H1 (cell line): ENCODE data around the gene ERH. TPM values are rescaled to one million over a fixed set of nuclear protein-coding genes. Genes with fewer than 3 reads are reported as not detected.

Experiments used
- CTCF ChIA-PET: fragments of 300-600 bp; sonication (Branson Sonifier 250); formaldehyde crosslinking; loops from one replicate; lab custom pipeline; 2021; ENCODE audit not compliant: partially characterized antibody; lab: Charles Lee
- POLR2A ChIA-PET: fragments of 300-600 bp; sonication (Branson Sonifier 250); formaldehyde crosslinking; loops from one replicate; lab custom pipeline; 2021; ENCODE audit warnings: inconsistent platforms; ENCODE audit not compliant: partially characterized antibody; lab: Charles Lee
- DNase-seq, 2 experiments: peaks; one replicate each; pipeline versions ENCODE4 v3.0.0 to v3.0.0-alpha.2; 2010 to 2022; ENCODE audit warnings: low spot score in 2 of 2, low read depth in 1 of 2, mixed read lengths in 1 of 2
- FAIRE-seq: peaks from 2 replicates; lab custom pipeline; 2011; peaks lifted over from hg19 to GRCh38; lab: Jason Lieb, UNC
- H2AFZ ChIP-seq: 2 replicates; pipeline ENCODE4 v1.8.1; 2012; ENCODE audit warnings: low read length, inconsistent platforms
- H2AK5ac ChIP-seq: 2 replicates; pipeline ENCODE4 v1.6.1; 2013; ENCODE audit warnings: low read depth, low read length
- H2BK120ac ChIP-seq: replicated peaks from 2 replicates; pipeline ENCODE3; 2013; ENCODE audit warnings: low read depth, low read length, inconsistent platforms
- H2BK12ac ChIP-seq: 2 replicates; pipeline ENCODE4 v1.6.1; 2013; ENCODE audit warnings: low read depth, low read length
- H2BK15ac ChIP-seq: 2 replicates; pipeline ENCODE4 v1.6.1; 2013; ENCODE audit warnings: low read length
- H2BK20ac ChIP-seq: 2 replicates; pipeline ENCODE4 v1.6.1; 2013; ENCODE audit warnings: low read length
- H2BK5ac ChIP-seq: 2 replicates; pipeline ENCODE4 v1.6.1; 2013; ENCODE audit warnings: low read depth, low read length
- H3K14ac ChIP-seq: 2 replicates; pipeline ENCODE4 v1.6.1; 2013; ENCODE audit warnings: inconsistent platforms; ENCODE audit not compliant: insufficient read length
- H3K18ac ChIP-seq: 2 replicates; pipeline ENCODE4 v1.6.1; 2013; ENCODE audit warnings: low read length; ENCODE audit errors: extremely low read depth
- H3K23ac ChIP-seq: 2 replicates; pipeline ENCODE4 v1.6.1; 2013; ENCODE audit warnings: inconsistent platforms; ENCODE audit not compliant: insufficient read length
- H3K23me2 ChIP-seq: 2 replicates; pipeline ENCODE4 v1.6.1; 2013; ENCODE audit warnings: low read depth, low read length
- H3K27ac ChIP-seq: 2 replicates; pipeline ENCODE4 v1.6.1; 2011; ENCODE audit warnings: low read depth, low read length, inconsistent platforms
- H3K27me3 ChIP-seq, 4 experiments: replicated peaks in 1 of 4; 1 replicate in 1 of 4; 2 replicates in 3 of 4; pipeline versions ENCODE4 v1.6.1 to v1.8.1; 2011 to 2013; ENCODE audit warnings: low read length in 3 of 4, mild to moderate bottlenecking in 3 of 4, inconsistent platforms in 2 of 4, mixed read lengths in 2 of 4, moderate library complexity in 1 of 4; ENCODE audit not compliant: control insufficient read depth in 3 of 4, insufficient read depth in 3 of 4; ENCODE audit errors: extremely low read depth in 1 of 4
- H3K36me3 ChIP-seq, 4 experiments: 2 replicates each; pipeline versions ENCODE4 v1.6.1 to v1.8.1; 2011 to 2013; ENCODE audit warnings: mild to moderate bottlenecking in 4 of 4, low read length in 3 of 4, moderate library complexity in 2 of 4, control low read depth in 1 of 4, inconsistent platforms in 1 of 4; ENCODE audit not compliant: insufficient read depth in 4 of 4, control insufficient read depth in 2 of 4
- H3K4ac ChIP-seq: replicated peaks from 2 replicates; pipeline ENCODE3; 2013; ENCODE audit warnings: low read length, low read depth, mixed read lengths, inconsistent platforms; ENCODE audit not compliant: insufficient read length
- H3K4me1 ChIP-seq, 4 experiments: replicated peaks in 1 of 4; 1 replicate in 1 of 4; 2 replicates in 3 of 4; pipeline versions ENCODE4 v1.6.1 to v1.8.1; 2011 to 2013; ENCODE audit warnings: low read length in 3 of 4, inconsistent platforms in 2 of 4, mixed read lengths in 1 of 4; ENCODE audit not compliant: insufficient read depth in 4 of 4, control insufficient read depth in 3 of 4
- H3K4me2 ChIP-seq, 2 experiments: 2 replicates each; pipeline versions ENCODE4 v1.6.1 to v1.8.1; 2011 to 2013; ENCODE audit warnings: low read depth in 2 of 2, low read length in 2 of 2, control low read depth in 1 of 2, inconsistent platforms in 1 of 2, mild to moderate bottlenecking in 1 of 2; ENCODE audit not compliant: insufficient read depth in 1 of 2
- H3K4me3 ChIP-seq, 4 experiments: fragments of 200-600, 300-600 bp in 1 of 4; sonication (generic), shearing (Covaris generic), sonication (Bioruptor Twin) in 1 of 4; 2 replicates each; pipeline versions ENCODE4 v1.5.1 to v1.8.1; 2011 to 2016; ENCODE audit warnings: low read length in 4 of 4, low read depth in 3 of 4, control low read depth in 2 of 4, inconsistent platforms in 2 of 4, mild to moderate bottlenecking in 2 of 4, mixed read lengths in 1 of 4, moderate library complexity in 1 of 4; ENCODE audit not compliant: insufficient read depth in 2 of 4; ENCODE audit errors: extremely low read depth in 1 of 4
- H3K56ac ChIP-seq: replicated peaks from 2 replicates; pipeline ENCODE3; 2013; ENCODE audit warnings: low read depth, mild to moderate bottlenecking, mixed read lengths, low read length, inconsistent platforms; ENCODE audit not compliant: insufficient read length
- H3K79me1 ChIP-seq: 2 replicates; pipeline ENCODE4 v1.6.1; 2013; ENCODE audit warnings: low read depth, low read length, control low read depth
- H3K79me2 ChIP-seq, 2 experiments: 2 replicates each; pipeline versions ENCODE4 v1.6.1 to v1.8.1; 2012 to 2013; ENCODE audit warnings: low read length in 2 of 2, mild to moderate bottlenecking in 2 of 2, inconsistent platforms in 1 of 2; ENCODE audit not compliant: insufficient read depth in 2 of 2, control insufficient read depth in 1 of 2
- H3K9ac ChIP-seq, 4 experiments: replicated peaks in 1 of 4; 1 replicate in 1 of 4; 2 replicates in 3 of 4; pipeline versions ENCODE4 v1.6.1 to v1.8.1; 2011 to 2013; ENCODE audit warnings: low read depth in 3 of 4, low read length in 3 of 4, control low read depth in 2 of 4, mild to moderate bottlenecking in 2 of 4, moderate library complexity in 2 of 4, inconsistent platforms in 1 of 4; ENCODE audit errors: extremely low read depth in 1 of 4
- H3K9me3 ChIP-seq, 2 experiments: 2 replicates each; pipeline versions ENCODE4 v1.6.1 to v1.8.1; 2012 to 2013; ENCODE audit warnings: mild to moderate bottlenecking in 2 of 2, moderate library complexity in 2 of 2, control low read depth in 1 of 2, inconsistent platforms in 1 of 2, low read depth in 1 of 2, low read length in 1 of 2, mixed read lengths in 1 of 2; ENCODE audit not compliant: insufficient read depth in 2 of 2
- H4K20me1 ChIP-seq, 2 experiments: replicated peaks in 1 of 2; 2 replicates each; pipeline versions ENCODE3 to v1.8.1; 2011 to 2013; ENCODE audit warnings: inconsistent platforms in 2 of 2, low read length in 2 of 2, mild to moderate bottlenecking in 1 of 2; ENCODE audit not compliant: insufficient read depth in 2 of 2, control insufficient read depth in 1 of 2
- H4K5ac ChIP-seq: 2 replicates; pipeline ENCODE4 v1.6.1; 2013; ENCODE audit warnings: low read length, low read depth, mixed read lengths, inconsistent platforms; ENCODE audit not compliant: insufficient read length
- H4K8ac ChIP-seq: 2 replicates; pipeline ENCODE4 v1.8.0; 2013; ENCODE audit warnings: mild to moderate bottlenecking, moderate library complexity, low read length, inconsistent platforms; ENCODE audit not compliant: insufficient read depth; ENCODE audit errors: extremely low read depth
- H4K91ac ChIP-seq: replicated peaks from 2 replicates; pipeline ENCODE3; 2013; ENCODE audit warnings: low read length, mixed read lengths, inconsistent platforms; ENCODE audit not compliant: insufficient read length
- BCL11A ChIP-seq, 2 experiments: IDR thresholded peaks; one replicate each; pipeline ENCODE4 v1.6.1; 2011; ENCODE audit warnings: low read depth in 2 of 2, low read length in 2 of 2, mild to moderate bottlenecking in 2 of 2
- CHD2 ChIP-seq: IDR thresholded peaks from 2 replicates; pipeline ENCODE4 v1.6.1; 2012; ENCODE audit warnings: low read length, improper control_type of control experiment
- GABPA ChIP-seq: IDR thresholded peaks from 2 replicates; pipeline ENCODE4 v1.6.1; 2011; ENCODE audit warnings: mild to moderate bottlenecking, low read length, moderate library complexity, borderline replicate concordance; ENCODE audit not compliant: insufficient read depth
- JUND ChIP-seq: IDR thresholded peaks from 2 replicates; pipeline ENCODE4 v1.6.1; 2011; ENCODE audit warnings: mild to moderate bottlenecking, improper control_type of control experiment, low read length
- KDM4A ChIP-seq: IDR thresholded peaks from one replicate; pipeline ENCODE4 v1.7.1; 2012; ENCODE audit warnings: low read depth, mild to moderate bottlenecking, moderate library complexity, low read length, inconsistent platforms; ENCODE audit not compliant: severe bottlenecking
- NANOG ChIP-seq: IDR thresholded peaks from 2 replicates; pipeline ENCODE4 v1.6.1; 2011; ENCODE audit warnings: low read length, low read depth, mild to moderate bottlenecking, inconsistent platforms; ENCODE audit not compliant: insufficient read depth, poor library complexity, severe bottlenecking
- RNF2 ChIP-seq: fragments of 200-900, 300-1000 bp; sonication (generic); IDR thresholded peaks from 2 replicates; pipeline ENCODE4 v1.7.1; 2016; ENCODE audit warnings: borderline replicate concordance, low read depth, mild to moderate bottlenecking, antibody characterized with exemption, low read length; ENCODE audit not compliant: poor library complexity, severe bottlenecking; ENCODE audit errors: missing control alignments
- SP1 ChIP-seq: IDR thresholded peaks from 2 replicates; pipeline ENCODE4 v1.6.1; 2011; ENCODE audit warnings: low read depth, low read length
- TBP ChIP-seq: IDR thresholded peaks from 2 replicates; pipeline ENCODE4 v1.6.1; 2011; ENCODE audit warnings: low read depth, low read length, improper control_type of control experiment
- YY1 ChIP-seq: IDR thresholded peaks from 2 replicates; pipeline ENCODE4 v1.6.1; 2011; ENCODE audit warnings: low read depth, mild to moderate bottlenecking, low read length
- WGBS, 2 experiments: shearing (Covaris generic) in 1 of 2; methylation state at CpG; one replicate each; pipeline versions ENCODE4 v1.1.6 to v1.1.7; 2013 to 2015; ENCODE audit warnings: low lambda C conversion rate in 2 of 2, mixed read lengths in 2 of 2, inconsistent platforms in 1 of 2, low coverage in 1 of 2, missing lambda C conversion rate in 1 of 2; ENCODE audit not compliant: insufficient replicate concordance in 2 of 2, insufficient coverage in 1 of 2, insufficient read length in 1 of 2; ENCODE audit errors: extremely low coverage in 1 of 2, missing lambda C conversion rate in 1 of 2; 5-methylcytosine and 5-hydroxymethylcytosine counted together
- polyA plus RNA-seq, 7 experiments: library from polyadenylated mRNA; depleted of rRNA in 3 of 7; stranded (reverse) in 5 of 7; unstranded in 2 of 7; fragments of >200 nt in 5 of 7; fragments of 200-250 nt in 2 of 7; gene quantifications; 1 replicate in 5 of 7; 2 replicates in 1 of 7; 4 replicates in 1 of 7; pipeline versions ENCODE4 v1.2.1 to v1.2.3, GENCODE V29; 2011 to 2013; ENCODE audit warnings: missing spikeins in 2 of 7, mixed read lengths in 2 of 7
- total RNA-seq: library from RNA; stranded (reverse); fragmentation: NEBNext Ultra II Directional; extraction: Animal tissue kit (Norgen Biotek cat#: 25700); gene quantifications from 2 replicates; pipeline ENCODE4 v1.2.1, GENCODE V29; 2021
- TF ChIP-seq, protein P1 (sequence below): IDR thresholded peaks from 2 replicates; pipeline ENCODE4 v1.6.1; 2012; ENCODE audit warnings: inconsistent platforms

Gene ERH
- total and polyA plus RNA-seq, 2 of the 8 experiments (the other 6 are each of a cell fraction or from before 2014, with no cell fraction given), result 329 to 454 TPM

DNA sequence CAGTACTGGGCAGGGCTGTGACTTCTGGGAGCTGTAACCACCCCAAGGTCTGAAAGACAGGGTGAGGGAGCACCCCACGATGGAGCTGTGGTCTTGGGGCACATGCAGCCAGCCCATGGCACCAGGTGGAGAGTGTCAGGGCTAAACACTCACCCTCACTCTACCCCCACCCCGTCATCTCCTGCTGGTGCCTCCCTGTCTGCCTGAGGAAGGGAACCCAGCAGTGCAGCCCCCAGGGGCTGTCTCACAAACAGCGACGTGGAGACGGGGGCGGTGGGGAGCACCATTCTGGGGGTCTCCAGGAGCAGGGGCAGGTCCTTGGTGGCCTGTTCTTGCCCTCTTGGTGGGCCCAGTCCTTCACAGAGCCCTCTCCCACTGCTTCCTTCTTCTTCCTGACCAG, 63.5 kb downstream of the ERH start:
- H4K8ac ChIP-seq, result no peak overlapping the region
- no peaks in the 10 kb centered on the region for H3K27me3 ChIP-seq
- no peak overlapping the region for H3K56ac ChIP-seq
- no peaks in the 10 kb centered on the region for H3K36me3 ChIP-seq
- H3K79me1 ChIP-seq, result no peaks in the 10 kb centered on the region
- no peaks in the 10 kb centered on the region for H3K79me2 ChIP-seq
- H3K9ac ChIP-seq, result no peak overlapping the region
- H2BK20ac ChIP-seq, result no peak overlapping the region
- H2AFZ ChIP-seq, result no peak overlapping the region
- FAIRE-seq (no peak), DNase-seq (no peak)
- H4K5ac ChIP-seq, result no peak overlapping the region
- no peak overlapping the region for H3K4me2 ChIP-seq
- WGBS, 2 experiments, result 83% methylated on average over 6 of the region's 6 CpGs; no CpG with 5 or more reads in 1 of the 2 experiments
- POLR2A ChIA-PET, result interaction anchor here (0.8 to 1.4 kb wide), 4 partner anchors 10 to 63 kb away, joined by 3 to 5 read pairs (median 4); partner anchors contain the start of gene ERH
- H2BK15ac ChIP-seq, result no peak overlapping the region
- H2BK12ac ChIP-seq, result no peak overlapping the region
- H3K4me1 ChIP-seq, result peaks cover 0 to 2% (median 0%) of the 10 kb centered on the region in 4 experiments; a peak in 1 of 7 replicates
- no peaks in the 10 kb centered on the region for H3K9me3 ChIP-seq
- H3K18ac ChIP-seq, result no peak overlapping the region
- H3K4me3 ChIP-seq, result no peak overlapping the region
- no peak overlapping the region for H3K4ac ChIP-seq
- no peaks in the 10 kb centered on the region for H3K23me2 ChIP-seq
- H3K27ac ChIP-seq, result no peak overlapping the region
- H3K14ac ChIP-seq, result no peak overlapping the region
- no peak overlapping the region for H2BK120ac ChIP-seq
- no peak overlapping the region for H4K91ac ChIP-seq
- H3K23ac ChIP-seq, result no peak overlapping the region
- no peaks in the 10 kb centered on the region for H4K20me1 ChIP-seq
- no peak overlapping the region for H2AK5ac ChIP-seq
- no peak overlapping the region for H2BK5ac ChIP-seq
- CTCF ChIA-PET, result interaction anchor here (1.3 to 12.0 kb wide), 5 partner anchors 9 to 81 kb away, joined by 5 to 140 read pairs (median 10); no protein-coding TSS in a partner anchor
- TF ChIP-seq YY1, result no peak
- TF ChIP-seq BCL11A (IDR thresholded peaks at IDR 0.05; ENCODE audit: low read depth in 2 of 2, low read length in 2 of 2), result no peak
- TF ChIP-seq, protein P1, sequence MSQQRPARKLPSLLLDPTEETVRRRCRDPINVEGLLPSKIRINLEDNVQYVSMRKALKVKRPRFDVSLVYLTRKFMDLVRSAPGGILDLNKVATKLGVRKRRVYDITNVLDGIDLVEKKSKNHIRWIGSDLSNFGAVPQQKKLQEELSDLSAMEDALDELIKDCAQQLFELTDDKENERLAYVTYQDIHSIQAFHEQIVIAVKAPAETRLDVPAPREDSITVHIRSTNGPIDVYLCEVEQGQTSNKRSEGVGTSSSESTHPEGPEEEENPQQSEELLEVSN, result no peak
- no peak for TF ChIP-seq KDM4A
- no peak for TF ChIP-seq GABPA
- TF ChIP-seq NANOG, result no peak
- TF ChIP-seq JUND, result no peak
- no peak for TF ChIP-seq CHD2
- no peak for TF ChIP-seq TBP
- TF ChIP-seq RNF2, result no peak
- no peak for TF ChIP-seq SP1
